ENCODE measurements around the gene NAGLU.
"Not testable (repeated sequence)": the region's sequence is repeated elsewhere in the genome, so short reads cannot be mapped to it uniquely, and the experiment has no call there.

The NAGLU gene

GRCh38 chr17:42521666-42522262 is 14.3 kb upstream of the NAGLU start:
- no peak for DNase-seq

GRCh38 chr17:42522263-42522790 is 13.7 kb upstream of the NAGLU start:
- DNase-seq = no peak

- no peak for DNase-seq
Measured at GRCh38 chr17:42522798-42523278, 13.2 kb upstream of the NAGLU start.

GRCh38 chr17:42525221-42525620 is 10.8 kb upstream of the NAGLU start:
- no peak for DNase-seq

GRCh38 chr17:42526031-42526444 is 10.0 kb upstream of the NAGLU start:
- no peak for DNase-seq

- no peak for DNase-seq
Measured at GRCh38 chr17:42527932-42528331, 8.1 kb upstream of the NAGLU start.

- DNase-seq = no peak
Measured at GRCh38 chr17:42529061-42529460, 7.0 kb upstream of the NAGLU start.

- DNase-seq = peak; percentile 36 to 55
Measured at GRCh38 chr17:42530952-42531454, 5.0 kb upstream of the NAGLU start.

GRCh38 chr17:42531455-42532354 is 4.3 kb upstream of the NAGLU start:
- peak; percentile 17 to 53 for DNase-seq

GRCh38 chr17:42535155-42536047 is 640 bp upstream of the NAGLU start:
- DNase-seq = peak in 1 of 2 experiments; percentile 17

GRCh38 chr17:42536372-42537155 is 523 bp downstream of the NAGLU start:
- peak; percentile 85 to 89 for DNase-seq

- DNase-seq = no peak
Measured at GRCh38 chr17:42537156-42537805, 1.2 kb downstream of the NAGLU start.

GRCh38 chr17:42537826-42538451 is 1.9 kb downstream of the NAGLU start:
- DNase-seq = no peak

GRCh38 chr17:42538482-42538881 is 2.4 kb downstream of the NAGLU start:
- DNase-seq = no peak

- not testable (repeated sequence) for DNase-seq
Measured at GRCh38 chr17:42540558-42540957, 4.5 kb downstream of the NAGLU start.

- no peak for DNase-seq
Measured at GRCh38 chr17:42541041-42541833, 5.2 kb downstream of the NAGLU start.

- no peak for DNase-seq
Measured at GRCh38 chr17:42543190-42544079, 7.4 kb downstream of the NAGLU start.

GRCh38 chr17:42544874-42545283 is 8.8 kb downstream of the NAGLU start:
- no peak for DNase-seq

Measured in SHP77 (cell line).